Left ventricle myocardium superior (tissue), 1 donor: ENCODE measurements around the gene ASB3. TPM values are rescaled to one million over a fixed set of nuclear protein-coding genes. Genes with fewer than 3 reads are reported as not detected.
"Not testable (repeated sequence)": the region's sequence is repeated elsewhere in the genome, so short reads cannot be mapped to it uniquely, and the experiment has no call there.

ENCODE experiments used
- ATAC-seq: fragments of 200-7000 bp; cut with Tn5 transposase; one replicate; pipeline ENCODE4 v1.9.1; 2020; ENCODE audit warnings: mild to moderate bottlenecking, moderate library complexity
- DNase-seq: peaks from one replicate; pipeline ENCODE4 v3.0.0-alpha.2; 2020
- intact Hi-C: fragments of 100-400 bp; cut with micrococcal nuclease; formaldehyde crosslinking; loops from one replicate; pipeline ENCODE4 v1.11.0; 2022
- long read RNA-seq: library from polyadenylated mRNA; unstranded; transcript quantifications from one replicate; pipeline ENCODE4 v2.0.0, GENCODE V29; 2021
- total RNA-seq: library from RNA; stranded (reverse); fragmentation: NEBNext Ultra II Directional; extraction: Animal tissue kit (Norgen Biotek cat#: 25700); gene quantifications from one replicate; pipeline ENCODE4 v1.2.1, GENCODE V29; 2021
- donor health status: DM: no; HTN: yes; CAD: no; lungs with severe emphysema.

The ASB3 gene
- total RNA-seq, result 11.7 TPM
- long read RNA-seq, transcript ASB3-201 (10 exons, 2,214 nt), result major isoform, 15 of 24 reads
- long read RNA-seq, partial matches to known transcripts, result 0 of 24 reads
- long read RNA-seq, other reads (novel, unspliced or antisense), result 8 of 24 reads

- ATAC-seq (peak; percentile 98), DNase-seq (peak; percentile 93)
- intact Hi-C loops, result no loop called here
Measured at GRCh38 chr2:53786705-53787613, at the start of gene ASB3, which contains the start of gene ERLEC1. TSS of gene ASB3 (minus strand) at chr2:53786953. CDS start at chr2:53765572, 21,381 bp downstream. TSS of gene ERLEC1 (plus strand) at chr2:53787044. CDS start at chr2:53787211, 167 bp downstream.

GRCh38 chr2:53829980-53830290 is 43.2 kb upstream of the ASB3 start:
- intact Hi-C loops, DNase-seq, ATAC-seq: not testable (repeated sequence)

- intact Hi-C loops, result no loop called here
- ATAC-seq (peak; percentile 71), DNase-seq (peak; percentile 44)
Measured at GRCh38 chr2:53829273-53829979, 42.7 kb upstream of the ASB3 start.

- intact Hi-C loops, result no loop called here
- ATAC-seq (no peak), DNase-seq (no peak)
Measured at GRCh38 chr2:53828331-53828730, 41.6 kb upstream of the ASB3 start.

GRCh38 chr2:53827398-53828175 is 40.8 kb upstream of the ASB3 start:
- DNase-seq (no peak), ATAC-seq (peak; percentile 78)
- intact Hi-C loops, result no loop called here

- DNase-seq, result no peak
Measured at GRCh38 chr2:53826587-53827397, 40.0 kb upstream of the ASB3 start.

GRCh38 chr2:53826030-53826410 is 39.3 kb upstream of the ASB3 start:
- intact Hi-C loops, result no loop called here
- ATAC-seq, result no peak
- no peak for DNase-seq

More at GRCh38 chr2:53826587-53827397, 40.0 kb upstream of the ASB3 start:
- peak; percentile 77 for ATAC-seq
- intact Hi-C loops, result no loop called here

GRCh38 chr2:53823639-53824038 is 36.9 kb upstream of the ASB3 start:
- ATAC-seq, intact Hi-C loops, DNase-seq: not testable (repeated sequence)

GRCh38 chr2:53821810-53822209 is 35.1 kb upstream of the ASB3 start:
- DNase-seq, result no peak
- ATAC-seq, result no peak
- intact Hi-C loops, result no loop called here

- ATAC-seq (no peak), DNase-seq (no peak)
- intact Hi-C loops, result no loop called here
Measured at GRCh38 chr2:53820711-53821110, 34.0 kb upstream of the ASB3 start.

- intact Hi-C loops, result no loop called here
- ATAC-seq (no peak), DNase-seq (no peak)
Measured at GRCh38 chr2:53820048-53820447, 33.3 kb upstream of the ASB3 start.

- intact Hi-C loops, result no loop called here
- DNase-seq (no peak), ATAC-seq (no peak)
Measured at GRCh38 chr2:53819634-53820033, 32.9 kb upstream of the ASB3 start.

- DNase-seq, result no peak
- intact Hi-C loops, result no loop called here
- ATAC-seq, result no peak
Measured at GRCh38 chr2:53818854-53819435, 32.2 kb upstream of the ASB3 start.

- no peak for DNase-seq
- intact Hi-C loops, result no loop called here
- ATAC-seq, result no peak
Measured at GRCh38 chr2:53813151-53813550, 26.4 kb upstream of the ASB3 start.

- peak; percentile 62 for ATAC-seq
- DNase-seq, result no peak
- intact Hi-C loops, result no loop called here
Measured at GRCh38 chr2:53811601-53812000, 24.8 kb upstream of the ASB3 start.

GRCh38 chr2:53802617-53803151 is 15.9 kb upstream of the ASB3 start:
- intact Hi-C loops, result no loop called here
- ATAC-seq, result no peak

GRCh38 chr2:53801547-53801946 is 14.8 kb upstream of the ASB3 start:
- DNase-seq, result no peak
- intact Hi-C loops, result no loop called here
- ATAC-seq, result no peak

More at GRCh38 chr2:53802617-53803151, 15.9 kb upstream of the ASB3 start:
- DNase-seq, result no peak

- intact Hi-C loops, result no loop called here
- ATAC-seq (no peak), DNase-seq (no peak)
Measured at GRCh38 chr2:53793821-53794220, 7.1 kb upstream of the ASB3 start.
